GM19193 (cell line): Measurements from ENCODE around the gene PCDH8.

Experiments
- POLR2A ChIP-seq: IDR thresholded peaks from 4 replicates; pipeline ENCODE4 v1.6.1; 2011; ENCODE audit not compliant: insufficient read depth, insufficient read length; ENCODE audit errors: extremely low read depth

PCDH8 gene

GRCh38 chr13:52864941-52865340, 16.5 kb upstream of the PCDH8 start:
- TF ChIP-seq POLR2A: no peak

DNA sequence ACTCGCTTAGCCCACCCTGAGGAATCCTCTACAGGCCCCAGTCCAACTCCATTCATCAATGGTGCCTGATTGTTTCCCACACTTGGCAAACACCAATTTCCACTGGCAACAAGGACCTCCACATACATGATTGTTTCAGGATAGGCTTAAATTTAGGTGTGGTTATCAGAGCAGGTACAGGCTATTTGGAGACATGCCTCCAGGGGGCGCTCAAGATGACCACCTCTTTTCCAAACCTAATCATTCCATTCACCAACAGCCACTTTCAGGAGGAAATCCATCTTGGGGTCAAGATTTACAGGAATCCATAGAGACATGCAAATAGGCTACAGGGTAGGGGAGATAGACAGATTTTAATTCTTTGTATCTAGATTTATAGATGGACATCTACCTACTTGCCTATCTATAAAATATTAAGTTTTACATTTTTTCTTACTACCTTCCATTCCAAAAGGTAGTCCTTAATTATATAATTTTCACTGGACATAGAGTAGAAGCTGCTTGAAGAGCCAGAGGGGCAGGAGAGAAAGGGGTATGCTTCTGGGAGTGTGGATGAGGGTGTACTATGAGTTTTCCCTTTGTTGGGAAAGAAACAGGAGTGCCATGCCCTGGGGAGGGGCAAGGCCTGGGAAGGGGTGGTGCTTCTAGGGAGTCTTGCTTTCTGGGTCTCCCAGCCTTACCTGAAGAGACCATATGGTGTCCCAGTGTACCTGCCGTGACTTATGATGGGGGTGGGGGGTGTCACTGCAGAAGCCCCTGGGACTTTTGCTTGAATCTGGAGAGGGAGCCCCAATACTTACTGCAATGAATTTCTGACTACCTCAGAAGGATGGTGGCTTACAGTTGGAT, 14.1 kb upstream of the PCDH8 start:
- TF ChIP-seq POLR2A: no peak

DNA sequence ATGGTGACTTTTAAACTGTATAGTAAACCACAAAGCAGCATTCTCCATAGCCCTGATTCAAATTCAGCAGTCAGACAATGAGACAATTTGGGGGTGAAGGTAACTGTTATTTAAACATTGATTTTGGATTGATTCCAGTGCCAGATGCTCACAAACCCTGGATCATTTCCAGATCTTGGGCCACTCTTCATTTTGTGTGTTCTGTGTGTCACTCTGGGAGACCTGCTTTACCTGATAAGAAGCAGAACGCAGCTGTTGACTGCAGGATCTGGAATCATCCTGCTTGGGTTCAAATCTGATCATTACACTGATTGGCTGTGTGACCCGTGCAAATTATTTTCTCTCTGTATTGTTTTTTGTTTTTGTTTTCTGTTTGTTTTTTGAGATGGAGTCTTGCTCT, 4.0 kb upstream of the PCDH8 start:
- TF ChIP-seq POLR2A: no peak

GRCh38 chr13:52851137-52851962, 2.9 kb upstream of the PCDH8 start:
- TF ChIP-seq POLR2A: no peak

DNA sequence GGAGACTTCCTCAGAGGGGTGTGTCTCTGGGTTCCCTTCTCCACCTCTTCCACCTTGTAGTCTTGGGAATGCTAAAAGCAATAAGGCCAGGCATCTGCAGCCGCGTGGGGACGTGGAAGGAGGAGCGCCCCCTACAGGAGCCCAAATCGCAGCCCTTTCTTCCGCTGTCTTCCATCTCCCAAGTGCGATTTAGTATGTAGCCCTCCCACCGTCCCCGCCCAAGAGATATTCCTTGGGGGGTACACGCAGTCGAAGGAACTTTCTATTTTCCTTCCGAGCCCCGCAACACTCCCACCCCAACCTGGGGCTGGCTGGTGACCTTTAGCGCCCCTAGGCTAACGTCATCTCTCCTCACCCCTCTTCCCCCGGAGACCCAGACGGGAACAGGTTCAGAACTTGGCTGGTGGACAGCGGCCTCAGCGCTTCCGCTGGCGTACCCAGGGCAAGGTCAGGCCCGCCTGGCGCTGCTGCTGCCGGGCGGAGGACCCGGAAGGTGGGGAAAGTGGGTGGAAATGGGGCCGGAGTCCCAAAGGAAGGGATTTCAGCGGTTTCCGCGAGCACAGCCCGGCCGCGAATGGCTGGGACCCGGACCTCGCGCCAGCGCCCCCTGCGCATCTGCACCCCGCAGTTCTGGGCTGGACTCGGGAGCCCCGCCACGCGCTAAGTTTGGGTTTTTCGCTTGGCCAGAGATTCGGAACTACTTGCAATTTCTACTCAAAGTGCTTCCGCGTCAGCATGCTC, 2.1 kb upstream of the PCDH8 start:
- no peak for TF ChIP-seq POLR2A

- no peak for TF ChIP-seq POLR2A
These were observed 1.6 kb upstream of the PCDH8 start for GRCh38 chr13:52850072-52850395.

DNA sequence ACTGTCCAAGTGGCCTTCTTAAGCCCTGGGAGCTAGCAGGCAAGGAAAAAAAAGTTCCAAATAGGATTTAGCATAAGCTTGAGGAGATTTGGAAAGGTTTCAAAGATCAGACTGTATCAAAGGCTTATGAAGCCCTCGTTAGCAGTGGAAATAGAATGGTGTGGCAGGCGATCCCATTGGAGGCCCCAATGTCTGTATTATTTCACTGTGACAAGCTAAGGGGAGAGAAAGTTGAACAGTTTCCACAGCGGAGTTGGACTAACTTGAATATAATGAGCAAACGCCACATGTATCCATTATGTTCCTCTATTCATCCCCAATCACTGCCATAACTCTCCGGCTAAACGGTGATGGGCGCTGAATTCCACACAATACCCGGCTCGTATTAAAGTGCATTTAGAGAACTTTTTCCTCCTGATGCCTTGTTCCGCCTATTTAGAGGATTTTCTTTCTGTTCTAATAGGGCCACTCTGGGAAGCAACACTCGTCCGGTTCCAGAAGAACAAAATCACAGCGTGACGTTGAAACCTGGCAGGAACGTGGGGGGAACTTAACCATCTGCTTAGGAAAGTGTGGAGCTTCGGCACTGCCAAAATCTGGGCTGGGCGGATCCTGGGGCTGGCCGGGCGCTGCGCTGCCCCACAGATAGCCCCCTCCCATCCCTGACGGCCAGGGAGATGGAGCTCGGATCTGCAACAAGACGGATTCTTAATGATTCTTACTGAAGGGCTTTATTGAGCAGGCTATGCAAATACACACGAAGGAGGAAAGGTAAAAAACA, 1.0 kb upstream of the PCDH8 start:
- TF ChIP-seq POLR2A: no peak

GRCh38 chr13:52847682-52848432, 583 bp downstream of the PCDH8 start:
- no peak for TF ChIP-seq POLR2A

GRCh38 chr13:52847322-52847681, 1.1 kb downstream of the PCDH8 start:
- TF ChIP-seq POLR2A: no peak

DNA sequence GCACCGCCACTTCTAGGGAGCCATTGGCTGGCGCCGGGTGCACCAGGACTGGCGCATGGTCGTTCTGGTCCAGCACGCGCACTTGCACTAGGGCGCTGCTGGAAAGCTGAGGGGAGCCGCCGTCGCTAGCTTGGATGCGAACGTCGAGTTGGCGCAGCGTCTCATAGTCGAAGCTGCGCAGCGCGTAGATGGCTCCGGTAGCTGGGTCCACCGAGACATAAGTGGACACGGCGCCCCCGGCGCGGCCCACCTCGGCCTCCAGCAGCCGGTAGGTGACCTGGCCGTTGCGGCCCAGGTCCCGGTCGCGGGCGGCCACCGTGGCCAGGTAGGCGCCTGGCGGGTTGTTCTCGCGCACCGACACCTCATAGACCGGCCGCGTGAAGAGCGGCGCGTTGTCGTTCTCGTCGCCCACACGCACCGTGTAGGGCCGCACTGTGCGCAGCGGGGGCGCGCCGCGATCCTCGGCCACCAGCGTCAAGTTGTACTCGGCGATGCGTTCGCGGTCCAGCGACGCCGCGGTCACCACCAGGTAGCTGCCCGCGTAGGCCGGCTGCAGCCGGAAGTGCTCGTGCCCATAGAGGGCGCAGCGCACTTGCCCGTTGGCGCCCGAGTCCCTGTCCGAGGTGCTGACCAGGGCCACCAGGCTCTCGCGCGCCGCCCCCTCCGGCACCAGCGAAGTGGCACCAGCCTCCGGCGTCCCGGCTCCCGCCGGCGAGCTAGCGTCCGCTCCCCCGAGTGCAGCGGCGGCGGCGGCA, 1.7 kb downstream of the PCDH8 start:
- TF ChIP-seq POLR2A: no peak

DNA sequence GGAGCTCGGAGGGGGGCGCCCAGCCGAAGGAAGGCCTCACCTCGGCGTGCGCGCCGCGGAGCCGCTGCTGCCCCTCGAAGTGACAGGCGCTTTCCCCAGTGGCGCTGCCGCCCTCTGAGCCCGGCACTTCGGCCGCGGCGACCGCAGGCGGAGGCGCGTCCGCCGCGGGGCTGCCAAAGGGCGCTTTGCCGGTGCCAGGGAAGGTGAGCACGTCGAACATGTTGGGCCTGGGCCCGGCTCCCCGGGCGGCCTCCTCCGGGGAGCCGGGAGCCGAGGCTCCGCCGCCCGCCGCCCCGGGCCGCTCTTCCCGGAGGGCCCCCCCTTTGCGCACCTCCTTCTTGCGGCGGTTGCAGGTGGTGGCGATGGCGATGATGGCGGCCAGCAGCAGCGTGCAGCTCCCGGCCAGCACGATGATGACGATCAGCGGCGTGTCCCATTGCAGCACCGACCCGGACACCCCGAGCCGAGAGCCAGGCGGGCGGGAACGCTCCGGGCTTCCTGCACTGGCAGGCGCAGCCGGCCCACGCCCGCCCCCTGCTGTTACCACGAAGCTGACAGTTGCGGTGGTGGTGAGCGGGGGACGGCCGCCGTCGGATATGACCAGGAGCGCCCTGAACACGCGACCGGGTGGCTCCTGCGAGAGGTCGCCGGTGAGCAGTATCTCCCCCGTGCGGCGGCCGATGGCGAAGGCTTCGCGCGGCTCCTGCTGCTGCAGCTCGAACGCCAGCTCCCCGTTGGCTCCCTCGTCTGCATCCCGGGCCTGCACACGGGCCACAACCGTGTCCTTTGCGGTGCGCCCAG, 2.5 kb downstream of the PCDH8 start:
- TF ChIP-seq POLR2A: no peak

- TF ChIP-seq POLR2A: no peak
These were observed 3.1 kb downstream of the PCDH8 start for GRCh38 chr13:52845334-52845761.
